NT2/D1 (cell line): Measurements from ENCODE around the gene RRP15.

Experiments
- DNase-seq: peaks from one replicate; pipeline ENCODE4 v3.0.0-alpha.2; 2011; ENCODE audit warnings: low read depth, low spot score
- H3K27me3 ChIP-seq: 2 replicates; pipeline ENCODE4 v1.6.0; 2011; ENCODE audit warnings: mild to moderate bottlenecking; ENCODE audit not compliant: insufficient read length, insufficient read depth
- H3K36me3 ChIP-seq: 2 replicates; pipeline ENCODE4 v1.6.1; 2011; ENCODE audit warnings: mild to moderate bottlenecking, low read length, mixed read lengths; ENCODE audit not compliant: insufficient read depth, insufficient read length
- H3K4me1 ChIP-seq: 2 replicates; pipeline ENCODE4 v1.5.1; 2011; ENCODE audit not compliant: insufficient read depth, insufficient read length
- H3K4me3 ChIP-seq: 2 replicates; pipeline ENCODE4 v1.5.1; 2011; ENCODE audit warnings: low read depth; ENCODE audit not compliant: insufficient read length
- H3K9ac ChIP-seq: 2 replicates; pipeline ENCODE4 v1.6.0; 2011; ENCODE audit warnings: low read depth; ENCODE audit not compliant: insufficient read length
- H3K9me3 ChIP-seq: 2 replicates; pipeline ENCODE4 v1.5.1; 2011; ENCODE audit warnings: mild to moderate bottlenecking, low read length; ENCODE audit not compliant: insufficient read depth
- SUZ12 ChIP-seq: IDR thresholded peaks from 2 replicates; pipeline ENCODE4 v1.6.1; 2011; ENCODE audit not compliant: insufficient read length, insufficient read depth; ENCODE audit errors: extremely low read depth
- YY1 ChIP-seq: IDR thresholded peaks from 2 replicates; pipeline ENCODE4 v1.6.1; 2011; ENCODE audit not compliant: insufficient read length, insufficient read depth
- ZNF274 ChIP-seq: IDR thresholded peaks from 2 replicates; pipeline ENCODE4 v1.6.1; 2011; ENCODE audit warnings: mild to moderate bottlenecking, low read depth, low read length

The RRP15 gene

DNA sequence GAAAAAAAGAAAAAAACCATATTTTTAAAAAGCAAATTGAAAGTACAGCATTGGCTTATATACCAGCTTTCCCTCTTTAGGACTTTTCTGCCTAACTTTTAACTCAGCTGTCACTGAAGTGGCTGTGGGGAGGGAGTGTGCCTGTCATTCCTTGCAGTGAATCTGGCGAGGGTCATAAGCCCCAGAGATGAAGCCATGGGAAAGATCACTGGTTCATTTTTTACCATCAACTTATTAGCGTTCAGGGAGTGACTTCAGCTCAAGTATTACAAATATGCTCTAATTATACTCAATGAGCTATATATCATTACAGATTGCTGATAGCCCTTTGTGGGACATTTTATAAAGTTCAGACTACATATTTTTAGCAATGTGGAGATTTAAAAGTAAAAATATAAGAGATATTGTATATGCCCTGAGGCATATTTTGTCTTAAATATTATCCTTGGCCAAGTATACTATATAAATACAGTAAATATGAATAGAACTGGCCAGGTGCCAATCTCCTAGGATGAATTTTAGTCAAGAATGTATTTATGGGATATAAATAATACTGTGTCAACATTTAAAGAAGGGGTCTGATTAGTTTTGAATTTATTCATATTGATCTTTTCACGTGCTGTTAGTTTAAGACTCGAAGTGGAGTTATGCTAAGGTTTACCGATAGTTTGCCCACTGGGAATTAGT lies 64.4 kb downstream of the RRP15 start:
- TF ChIP-seq YY1 (no peak), SUZ12 (no peak), ZNF274 (no peak)
- no peak overlapping the region for H3K4me3 ChIP-seq
- H3K27me3 ChIP-seq, result peaks cover 40% of the 10 kb centered on the region
- H3K9me3 ChIP-seq, result no peaks in the 10 kb centered on the region
- no peak overlapping the region for H3K9ac ChIP-seq
- H3K4me1 ChIP-seq, result no peaks in the 10 kb centered on the region
- DNase-seq, result no peak
- peaks cover 3% of the 10 kb centered on the region for H3K36me3 ChIP-seq

- H3K9ac ChIP-seq, result no peak overlapping the region
- peaks cover 34% of the 10 kb centered on the region for H3K27me3 ChIP-seq
- no peak overlapping the region for H3K4me3 ChIP-seq
- no peaks in the 10 kb centered on the region for H3K9me3 ChIP-seq
- no peak for TF ChIP-seq SUZ12
- no peak for TF ChIP-seq YY1
- TF ChIP-seq ZNF274, result no peak
- peaks cover 7% of the 10 kb centered on the region for H3K36me3 ChIP-seq
- no peak for DNase-seq
- H3K4me1 ChIP-seq, result no peaks in the 10 kb centered on the region
Measured at GRCh38 chr1:218350035-218350525, 65.0 kb downstream of the RRP15 start.

DNA sequence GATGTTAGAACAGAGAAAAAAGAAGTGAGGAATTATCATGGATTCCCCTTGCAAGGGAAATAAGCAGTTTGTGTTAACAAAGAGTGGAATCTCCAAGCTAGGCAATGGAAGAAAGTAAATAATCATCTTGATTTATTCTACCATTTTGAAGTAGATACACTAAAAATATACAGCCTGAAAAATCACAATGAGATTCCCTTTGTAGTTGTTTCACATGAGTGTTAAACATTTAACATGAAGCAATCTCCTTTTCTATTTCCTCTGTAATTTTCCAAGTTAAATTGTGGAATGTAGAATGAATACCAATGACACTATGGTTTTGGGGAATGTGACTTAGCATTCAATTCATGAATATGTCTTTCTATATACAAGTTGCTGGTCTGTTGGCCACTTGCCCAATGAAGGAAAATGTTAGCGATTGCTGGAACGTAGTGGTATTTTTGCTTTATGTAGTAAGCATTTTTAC lies 65.7 kb downstream of the RRP15 start:
- peaks cover 7% of the 10 kb centered on the region for H3K36me3 ChIP-seq
- no peaks in the 10 kb centered on the region for H3K4me1 ChIP-seq
- H3K4me3 ChIP-seq, result no peak overlapping the region
- no peaks in the 10 kb centered on the region for H3K9me3 ChIP-seq
- peaks cover 27% of the 10 kb centered on the region for H3K27me3 ChIP-seq
- H3K9ac ChIP-seq, result no peak overlapping the region
- TF ChIP-seq SUZ12 (no peak), YY1 (no peak), ZNF274 (no peak)
- DNase-seq, result no peak

- Histone ChIP-seq H3K9me3 (no peaks in the 10 kb centered on the region), H3K27me3 (peaks cover 20% of the 10 kb centered on the region), H3K36me3 (peaks cover 10% of the 10 kb centered on the region), H3K4me1 (no peaks in the 10 kb centered on the region), H3K4me3 (no peak overlapping the region), H3K9ac (no peak overlapping the region)
- TF ChIP-seq SUZ12 (no peak), YY1 (no peak), ZNF274 (no peak)
- no peak for DNase-seq
Measured at GRCh38 chr1:218351391-218352074, 66.4 kb downstream of the RRP15 start.

DNA sequence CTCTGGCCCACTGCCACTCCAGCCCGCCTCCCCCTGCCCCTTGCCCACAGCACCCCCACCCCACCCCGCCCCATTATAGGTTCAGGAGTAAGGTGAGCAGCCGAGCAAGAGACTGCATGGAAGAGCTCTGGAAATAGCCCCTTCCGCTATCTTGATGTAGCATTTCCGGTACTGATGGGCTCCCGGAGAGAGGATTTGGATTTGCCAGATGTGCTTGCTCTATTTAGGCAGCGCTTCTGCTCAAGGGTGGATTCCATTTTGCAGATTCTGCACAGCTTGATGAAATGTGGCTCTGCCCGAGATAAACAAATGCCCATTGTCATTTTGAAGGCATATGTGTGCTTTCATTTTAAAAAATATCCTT lies 67.0 kb downstream of the RRP15 start:
- Histone ChIP-seq H3K4me3 (no peak overlapping the region), H3K36me3 (peaks cover 11% of the 10 kb centered on the region), H3K9ac (no peak overlapping the region), H3K9me3 (no peaks in the 10 kb centered on the region), H3K27me3 (peaks cover 14% of the 10 kb centered on the region), H3K4me1 (no peaks in the 10 kb centered on the region)
- TF ChIP-seq ZNF274 (no peak), SUZ12 (no peak), YY1 (no peak)
- DNase-seq, result no peak

GRCh38 chr1:218353656-218354055 lies 68.6 kb downstream of the RRP15 start:
- Histone ChIP-seq H3K4me1 (no peaks in the 10 kb centered on the region), H3K4me3 (no peak overlapping the region), H3K27me3 (no peaks in the 10 kb centered on the region), H3K36me3 (peaks cover 11% of the 10 kb centered on the region), H3K9me3 (no peaks in the 10 kb centered on the region), H3K9ac (no peak overlapping the region)
- TF ChIP-seq SUZ12 (no peak), ZNF274 (no peak), YY1 (no peak)
- no peak for DNase-seq

GRCh38 chr1:218355278-218355677 lies 70.2 kb downstream of the RRP15 start:
- H3K9ac ChIP-seq, result no peak overlapping the region
- no peaks in the 10 kb centered on the region for H3K9me3 ChIP-seq
- H3K4me3 ChIP-seq, result no peak overlapping the region
- no peaks in the 10 kb centered on the region for H3K27me3 ChIP-seq
- DNase-seq, result no peak
- peaks cover 16% of the 10 kb centered on the region for H3K36me3 ChIP-seq
- no peaks in the 10 kb centered on the region for H3K4me1 ChIP-seq
- TF ChIP-seq SUZ12, result no peak
- no peak for TF ChIP-seq ZNF274
- TF ChIP-seq YY1, result no peak
